ENCODE data around the gene ADAM19. TPM values are rescaled to one million over a fixed set of nuclear protein-coding genes. Genes with fewer than 3 reads are reported as not detected.

The ADAM19 gene
- total RNA-seq, 2 donors from 2014 or later = 1.3 to 1.6 TPM

- H3K4me3 ChIP-seq = no peak overlapping the region
- no peaks in the 10 kb centered on the region for H3K27me3 ChIP-seq
- intact Hi-C loops (cut with DNase I) = no loop called here
- 89 to 93% methylated on average over 3 of the region's 3 CpGs for WGBS, 2 donors
- H3K9me3 ChIP-seq = no peaks in the 10 kb centered on the region
- DNase-seq = no peak
- no peak for ATAC-seq
- TF ChIP-seq POLR2A (IDR thresholded peaks at IDR 0.05) = no peak
- no peak for TF ChIP-seq CTCF (IDR thresholded peaks at IDR 0.05)
- H3K36me3 ChIP-seq (replicated peaks in 1 of 2; ENCODE audit: insufficient read depth in 1 of 2, low read depth in 2 of 2) = no peaks in the 10 kb centered on the region
- H3K27ac ChIP-seq = no peak overlapping the region
- H3K4me1 ChIP-seq = peaks cover 5% of the 10 kb centered on the region
These were observed 125.6 kb downstream of the ADAM19 start for GRCh38 chr5:157450024-157450423.

DNA sequence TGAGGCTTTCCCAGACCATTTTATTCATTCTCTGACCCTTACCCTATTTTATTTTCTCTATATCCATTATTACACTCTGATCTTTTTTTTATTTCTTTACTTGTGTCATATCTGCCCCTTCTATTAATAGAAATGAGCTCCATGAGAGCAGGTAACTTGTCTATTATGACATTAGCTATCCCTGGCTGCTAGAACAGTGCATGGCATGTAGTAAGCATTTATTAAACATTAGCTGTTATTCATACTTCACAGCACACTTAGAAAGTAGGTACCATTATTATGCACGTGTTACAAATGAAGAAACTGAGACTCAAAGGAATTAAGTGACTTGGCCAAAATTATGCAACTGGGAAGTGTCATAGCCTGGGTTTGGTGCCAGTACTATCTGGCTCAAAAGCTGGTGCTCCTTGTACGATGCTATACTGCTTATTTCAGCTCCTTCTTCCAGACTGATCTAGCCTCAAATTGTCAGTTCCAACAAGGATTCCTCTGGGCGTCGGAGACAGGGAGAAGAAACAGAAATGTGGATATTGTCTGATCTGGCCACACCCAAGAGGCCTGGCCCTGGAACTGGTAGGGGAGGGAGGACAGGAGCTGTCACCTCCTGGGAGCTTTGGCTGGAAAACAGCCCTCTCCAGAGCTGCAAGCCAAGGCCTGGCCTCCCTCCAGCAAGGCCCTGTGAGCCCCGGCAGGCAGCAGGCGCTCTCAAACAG, 126.4 kb downstream of the ADAM19 start:
- H3K4me3 ChIP-seq = no peak overlapping the region
- peak in 2 of 4 donors; percentile 28 to 32 for DNase-seq
- ATAC-seq = peak; percentile 42
- no peaks in the 10 kb centered on the region for H3K9me3 ChIP-seq
- no peak for TF ChIP-seq POLR2A (IDR thresholded peaks at IDR 0.05)
- TF ChIP-seq CTCF (IDR thresholded peaks at IDR 0.05) = no peak
- peaks cover 5% of the 10 kb centered on the region for H3K4me1 ChIP-seq
- 48 to 50% methylated on average over 6 of the region's 6 CpGs for WGBS, 2 donors
- H3K36me3 ChIP-seq (replicated peaks in 1 of 2; ENCODE audit: insufficient read depth in 1 of 2, low read depth in 2 of 2) = no peaks in the 10 kb centered on the region
- H3K27me3 ChIP-seq = no peaks in the 10 kb centered on the region
- intact Hi-C loops (cut with DNase I) = no loop called here
- no peak overlapping the region for H3K27ac ChIP-seq

DNA sequence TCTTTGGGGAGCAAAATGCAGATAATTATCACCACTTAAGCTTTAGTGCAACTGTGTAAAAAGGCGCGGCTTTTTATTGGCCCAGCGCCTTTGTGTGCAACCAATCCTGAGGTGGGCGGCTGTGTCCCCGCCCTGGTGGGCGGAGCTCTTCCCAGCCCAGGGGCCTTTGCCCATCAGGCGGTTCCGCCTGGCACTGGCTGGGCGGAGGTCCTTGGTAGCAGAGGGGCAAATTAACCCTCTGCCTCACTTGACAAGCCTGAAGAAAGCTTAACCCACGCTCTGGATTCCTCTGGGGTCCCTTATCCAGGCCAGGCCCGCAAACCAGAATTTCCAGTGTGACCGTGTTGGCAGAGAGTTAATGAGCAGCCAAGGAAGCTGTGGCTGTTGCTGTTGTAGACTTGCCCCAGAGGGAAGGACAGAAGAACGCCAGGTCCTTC, 128.4 kb downstream of the ADAM19 start:
- H3K27ac ChIP-seq = peak overlapping the region in 3 of 4 donors; percentile 4 to 30 (median 7)
- 49 to 54% methylated on average over 13 of the region's 13 CpGs for WGBS, 2 donors
- H3K9me3 ChIP-seq = no peaks in the 10 kb centered on the region
- TF ChIP-seq POLR2A (IDR thresholded peaks at IDR 0.05) = peak in 1 of 3 donors; percentile 16
- TF ChIP-seq CTCF (IDR thresholded peaks at IDR 0.05) = no peak
- intact Hi-C loops (cut with DNase I) = no loop called here
- H3K27me3 ChIP-seq = no peaks in the 10 kb centered on the region
- H3K4me3 ChIP-seq = no peak overlapping the region
- no peaks in the 10 kb centered on the region for H3K36me3 ChIP-seq (replicated peaks in 1 of 2; ENCODE audit: insufficient read depth in 1 of 2, low read depth in 2 of 2)
- peaks cover 5% of the 10 kb centered on the region for H3K4me1 ChIP-seq
- ATAC-seq (peak; percentile 59), DNase-seq (peak; percentile 17 to 52 (median 33))

GRCh38 chr5:157446412-157446935, 129.1 kb downstream of the ADAM19 start:
- H3K27me3 ChIP-seq = no peaks in the 10 kb centered on the region
- 81 to 84% methylated on average over 9 of the region's 9 CpGs for WGBS, 2 donors
- intact Hi-C loops (cut with DNase I) = no loop called here
- DNase-seq (no peak), ATAC-seq (no peak)
- no peak overlapping the region for H3K27ac ChIP-seq
- TF ChIP-seq POLR2A (IDR thresholded peaks at IDR 0.05) (no peak), CTCF (IDR thresholded peaks at IDR 0.05) (no peak)
- H3K9me3 ChIP-seq = no peaks in the 10 kb centered on the region
- H3K36me3 ChIP-seq (replicated peaks in 1 of 2; ENCODE audit: insufficient read depth in 1 of 2, low read depth in 2 of 2) = no peaks in the 10 kb centered on the region
- H3K4me3 ChIP-seq = no peak overlapping the region
- peaks cover 5% of the 10 kb centered on the region for H3K4me1 ChIP-seq

All from body of pancreas (tissue), 4 donors.